NB4 (cell line): Measurements from ENCODE around the gene C1QTNF12.

ENCODE experiments used
- CTCF ChIP-seq: IDR thresholded peaks from one replicate; pipeline ENCODE4 v1.5.1; 2012; ENCODE audit warnings: low read depth, low read length
- TF ChIP-seq, protein P1 (sequence below): IDR thresholded peaks from 2 replicates; pipeline ENCODE4 v1.6.1; 2011; ENCODE audit warnings: low read depth, low read length

DNA sequence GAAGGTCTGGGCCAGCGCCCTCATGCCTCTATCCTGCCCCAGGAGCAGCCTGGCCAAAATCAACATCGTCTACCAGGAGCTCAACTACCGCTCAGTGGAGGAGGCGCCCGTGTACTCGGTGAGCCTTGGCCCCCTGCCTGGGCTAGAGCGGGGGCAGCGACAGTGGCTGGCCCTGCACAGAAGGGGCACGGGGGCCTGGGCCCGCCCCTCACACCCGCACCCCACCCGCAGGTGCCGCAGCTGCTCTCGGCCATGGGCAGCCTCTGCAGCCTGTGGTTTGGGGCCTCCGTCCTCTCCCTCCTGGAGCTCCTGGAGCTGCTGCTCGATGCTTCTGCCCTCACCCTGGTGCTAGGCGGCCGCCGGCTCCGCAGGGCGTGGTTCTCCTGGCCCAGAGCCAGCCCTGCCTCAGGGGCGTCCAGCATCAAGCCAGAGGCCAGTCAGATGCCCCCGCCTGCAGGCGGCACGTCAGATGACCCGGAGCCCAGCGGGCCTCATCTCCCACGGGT, 44.6 kb upstream of the C1QTNF12 start:
- TF ChIP-seq CTCF, result no peak
- TF ChIP-seq, protein P1, sequence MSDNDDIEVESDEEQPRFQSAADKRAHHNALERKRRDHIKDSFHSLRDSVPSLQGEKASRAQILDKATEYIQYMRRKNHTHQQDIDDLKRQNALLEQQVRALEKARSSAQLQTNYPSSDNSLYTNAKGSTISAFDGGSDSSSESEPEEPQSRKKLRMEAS, result no peak
